Peyer's patch (tissue), 4 donors: Measurements from ENCODE around the gene MBNL2. TPM values are rescaled to one million over a fixed set of nuclear protein-coding genes. Genes with fewer than 3 reads are reported as not detected.

ENCODE experiments used
- DNase-seq, 3 donors: peaks; one replicate each; pipeline ENCODE4 v3.0.0-alpha.2; 2017 to 2019
- H3K27ac ChIP-seq, 4 donors: fragments of 200-600 bp; sonication (generic); one replicate each; pipeline ENCODE4 v1.5.1; 2016 to 2019
- H3K27me3 ChIP-seq, 2 donors: fragments of 200-600 bp; sonication (generic); one replicate each; pipeline ENCODE4 v1.5.1; 2019
- H3K36me3 ChIP-seq, 3 donors: fragments of 200-600 bp; sonication (generic); one replicate each; pipeline ENCODE4 v1.5.1; 2016 to 2019
- H3K4me1 ChIP-seq, 4 donors: fragments of 200-600 bp; sonication (generic); one replicate each; pipeline ENCODE4 v1.5.1; 2016 to 2019
- H3K4me3 ChIP-seq, 4 donors: fragments of 200-600 bp; sonication (generic); 1 replicate in 3 of 4; 2 replicates in 1 of 4; pipeline ENCODE4 v1.5.1; 2016 to 2019; ENCODE audit warnings: mild to moderate bottlenecking in 1 of 4
- H3K9me3 ChIP-seq, 4 donors: fragments of 200-600 bp; sonication (generic); one replicate each; pipeline ENCODE4 v1.5.1; 2016 to 2019; ENCODE audit warnings: mild to moderate bottlenecking in 1 of 4
- POLR2A ChIP-seq, 2 donors: fragments of 450-650 bp; IDR thresholded peaks; one replicate each; pipeline ENCODE4 v1.5.1; 2017; ENCODE audit warnings: antibody characterized with exemption in 2 of 2, mild to moderate bottlenecking in 2 of 2, moderate library complexity in 2 of 2
- total RNA-seq, 4 donors: library from RNA; depleted of rRNA; stranded (reverse); fragments of >200 nt; gene quantifications; one replicate each; pipeline ENCODE4 v1.1.0, GENCODE V29; 2016
- TF ChIP-seq, protein P1 (sequence below), 6 experiments: fragments of 450-650 bp in 4 of 6; fragments of 200-600 bp in 2 of 6; sonication (generic) in 1 of 6; IDR thresholded peaks; one replicate each; pipeline ENCODE4 v1.5.1; 2017 to 2019; ENCODE audit warnings: antibody characterized with exemption in 6 of 6, mild to moderate bottlenecking in 3 of 6, moderate library complexity in 1 of 6

MBNL2 gene
- total RNA-seq, 4 donors from 2014 or later = 27.0 to 44.6 (median 36.3) TPM

DNA sequence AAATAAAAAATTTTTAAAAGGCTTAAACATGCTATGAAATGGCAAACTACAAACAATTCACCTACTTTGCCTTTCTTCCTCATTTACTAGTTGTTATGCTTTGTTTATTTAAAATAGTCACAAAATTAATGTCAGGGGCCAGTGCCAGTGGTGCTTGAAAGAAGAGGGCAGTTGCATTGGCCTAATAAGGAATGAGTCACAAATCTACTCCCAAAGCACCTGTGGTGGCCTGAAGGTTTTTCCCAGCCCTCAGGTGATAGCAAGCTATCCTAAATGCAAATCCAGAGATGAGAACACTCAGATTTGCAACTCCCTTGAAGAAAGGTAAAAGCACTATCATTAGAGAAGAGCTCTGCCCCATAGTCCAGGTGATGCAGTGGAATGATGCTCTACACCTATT is 103.6 kb downstream of the MBNL2 start:
- Histone ChIP-seq H3K4me1 (peaks cover 0 to 10% (median 0%) of the 10 kb centered on the region in 4 donors), H3K27me3 (no peaks in the 10 kb centered on the region), H3K9me3 (no peaks in the 10 kb centered on the region), H3K36me3 (no peaks in the 10 kb centered on the region), H3K4me3 (no peak overlapping the region), H3K27ac (no peak overlapping the region)
- DNase-seq = no peak
- TF ChIP-seq POLR2A (IDR thresholded peaks at IDR 0.05) = no peak
- TF ChIP-seq, protein P1, sequence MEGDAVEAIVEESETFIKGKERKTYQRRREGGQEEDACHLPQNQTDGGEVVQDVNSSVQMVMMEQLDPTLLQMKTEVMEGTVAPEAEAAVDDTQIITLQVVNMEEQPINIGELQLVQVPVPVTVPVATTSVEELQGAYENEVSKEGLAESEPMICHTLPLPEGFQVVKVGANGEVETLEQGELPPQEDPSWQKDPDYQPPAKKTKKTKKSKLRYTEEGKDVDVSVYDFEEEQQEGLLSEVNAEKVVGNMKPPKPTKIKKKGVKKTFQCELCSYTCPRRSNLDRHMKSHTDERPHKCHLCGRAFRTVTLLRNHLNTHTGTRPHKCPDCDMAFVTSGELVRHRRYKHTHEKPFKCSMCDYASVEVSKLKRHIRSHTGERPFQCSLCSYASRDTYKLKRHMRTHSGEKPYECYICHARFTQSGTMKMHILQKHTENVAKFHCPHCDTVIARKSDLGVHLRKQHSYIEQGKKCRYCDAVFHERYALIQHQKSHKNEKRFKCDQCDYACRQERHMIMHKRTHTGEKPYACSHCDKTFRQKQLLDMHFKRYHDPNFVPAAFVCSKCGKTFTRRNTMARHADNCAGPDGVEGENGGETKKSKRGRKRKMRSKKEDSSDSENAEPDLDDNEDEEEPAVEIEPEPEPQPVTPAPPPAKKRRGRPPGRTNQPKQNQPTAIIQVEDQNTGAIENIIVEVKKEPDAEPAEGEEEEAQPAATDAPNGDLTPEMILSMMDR (IDR thresholded peaks at IDR 0.05) = no peak

DNA sequence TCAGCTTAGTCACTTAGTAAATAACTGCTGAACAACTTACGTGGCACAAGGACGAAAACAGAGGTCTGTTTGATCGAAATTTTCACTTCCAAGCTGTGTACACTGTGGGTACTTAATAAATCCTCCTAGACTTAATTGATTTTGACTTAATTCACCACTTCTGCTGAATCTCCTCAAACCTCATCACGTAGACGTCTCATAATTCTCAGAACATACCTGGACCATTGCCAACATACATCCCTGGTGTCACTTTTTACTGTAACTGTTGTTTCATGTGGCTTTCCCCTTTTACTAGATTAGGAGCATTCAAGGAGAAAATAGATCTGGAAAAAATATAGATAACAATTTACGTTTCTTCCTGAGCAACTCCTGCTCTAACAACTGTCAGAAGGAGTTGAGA is 105.0 kb downstream of the MBNL2 start:
- Histone ChIP-seq H3K27ac (no peak overlapping the region), H3K4me1 (peaks cover 0 to 5% (median 0%) of the 10 kb centered on the region in 4 donors), H3K27me3 (no peaks in the 10 kb centered on the region), H3K9me3 (no peaks in the 10 kb centered on the region), H3K4me3 (no peak overlapping the region), H3K36me3 (no peaks in the 10 kb centered on the region)
- no peak for DNase-seq
- TF ChIP-seq POLR2A (IDR thresholded peaks at IDR 0.05) = no peak
- TF ChIP-seq, protein P1 (IDR thresholded peaks at IDR 0.05) = no peak

DNA sequence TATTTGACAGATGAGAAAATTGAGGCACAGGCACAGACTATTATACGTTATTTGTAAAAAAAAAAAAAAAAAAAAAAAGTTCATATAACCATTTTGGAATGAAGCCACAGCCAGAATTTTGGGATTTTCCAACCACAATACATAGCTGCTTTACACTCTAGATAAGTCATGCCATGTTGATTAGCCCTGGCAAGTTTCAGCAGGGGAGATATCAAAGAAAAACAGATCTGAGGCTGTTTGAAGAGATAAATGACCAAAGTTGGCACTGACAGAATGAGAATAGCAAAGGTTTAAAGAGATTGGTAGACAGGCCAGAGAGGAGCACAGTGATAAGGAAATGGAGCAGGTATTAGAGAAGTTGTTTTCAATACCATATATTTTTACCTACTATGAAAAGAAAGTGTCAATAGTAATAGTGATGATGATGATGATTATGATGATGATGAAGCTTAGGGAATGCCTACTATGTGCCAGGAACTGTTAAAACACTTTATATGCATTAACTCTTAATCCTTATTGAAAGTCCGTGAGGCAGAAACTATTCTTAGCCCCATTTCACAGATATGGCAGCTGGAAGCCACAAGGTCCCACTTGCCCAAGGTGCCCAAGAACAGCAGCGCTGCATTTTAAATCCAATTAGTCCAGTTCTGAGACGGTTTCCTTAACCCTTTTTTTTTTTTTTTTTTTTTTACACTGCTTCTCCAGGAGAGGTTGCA is 105.5 kb downstream of the MBNL2 start:
- Histone ChIP-seq H3K27me3 (no peaks in the 10 kb centered on the region), H3K27ac (no peak overlapping the region), H3K36me3 (no peaks in the 10 kb centered on the region), H3K9me3 (no peaks in the 10 kb centered on the region), H3K4me3 (no peak overlapping the region), H3K4me1 (peaks cover 0 to 4% (median 0%) of the 10 kb centered on the region in 4 donors)
- TF ChIP-seq POLR2A (IDR thresholded peaks at IDR 0.05) = no peak
- TF ChIP-seq, protein P1 (IDR thresholded peaks at IDR 0.05) = no peak
- no peak for DNase-seq

DNA sequence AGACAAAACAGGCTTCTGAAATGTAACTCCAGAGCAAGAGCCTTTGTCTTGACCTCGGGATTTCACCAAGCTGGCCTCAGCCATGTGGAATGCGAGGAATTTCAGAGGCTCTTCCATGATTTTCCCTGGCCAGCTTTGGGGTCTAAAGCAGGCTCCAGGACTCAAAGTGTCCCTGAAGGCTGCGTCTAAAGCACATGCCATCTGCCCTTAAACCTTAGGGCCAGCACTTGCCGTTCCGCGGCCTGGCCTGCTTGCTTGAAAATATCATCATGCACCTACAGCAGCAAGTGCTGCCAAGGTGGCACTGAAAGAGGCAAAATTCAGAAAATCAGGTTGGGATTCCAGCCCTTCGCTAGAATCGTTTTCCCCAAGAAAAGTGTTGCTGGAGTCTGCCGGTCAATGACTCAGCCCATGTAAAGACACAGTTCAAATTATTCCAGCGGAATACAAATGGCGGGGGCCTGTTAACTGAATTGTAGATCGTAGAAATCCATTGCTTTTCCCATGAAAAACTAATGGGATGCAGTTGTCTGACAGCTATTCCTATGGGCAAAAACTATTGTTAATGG is 106.2 kb downstream of the MBNL2 start:
- Histone ChIP-seq H3K36me3 (no peaks in the 10 kb centered on the region), H3K27ac (peak overlapping the region in 1 of 4 donors; percentile 22), H3K27me3 (no peaks in the 10 kb centered on the region), H3K9me3 (no peaks in the 10 kb centered on the region), H3K4me1 (peaks cover 0 to 4% (median 0%) of the 10 kb centered on the region in 4 donors), H3K4me3 (no peak overlapping the region)
- DNase-seq = no peak
- TF ChIP-seq, protein P1 (IDR thresholded peaks at IDR 0.05) = no peak
- TF ChIP-seq POLR2A (IDR thresholded peaks at IDR 0.05) = no peak

DNA sequence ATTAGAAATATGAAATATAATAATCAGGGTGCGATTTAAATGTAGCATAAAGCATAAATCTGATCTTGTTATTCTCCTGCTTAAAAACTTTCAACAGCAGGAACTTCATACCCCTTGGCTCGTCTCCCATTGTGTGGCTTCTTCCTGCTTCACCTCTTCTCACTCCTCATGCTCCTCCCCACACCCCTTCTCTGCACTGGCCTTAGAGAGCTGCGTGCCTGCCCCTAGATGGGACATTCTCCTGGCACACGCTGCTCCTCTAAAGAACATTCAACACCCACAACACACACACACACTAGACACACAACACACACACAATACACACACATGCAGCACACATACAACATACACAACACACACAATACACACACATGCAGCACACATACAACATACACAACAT is 107.2 kb downstream of the MBNL2 start:
- Histone ChIP-seq H3K36me3 (no peaks in the 10 kb centered on the region), H3K9me3 (no peaks in the 10 kb centered on the region), H3K4me1 (peaks cover 0 to 4% (median 0%) of the 10 kb centered on the region in 4 donors), H3K27me3 (no peaks in the 10 kb centered on the region), H3K27ac (no peak overlapping the region), H3K4me3 (no peak overlapping the region)
- TF ChIP-seq, protein P1 (IDR thresholded peaks at IDR 0.05) = no peak
- TF ChIP-seq POLR2A (IDR thresholded peaks at IDR 0.05) = no peak
- DNase-seq = no peak
